ENCODE data around the gene TXNRD1. TPM values are rescaled to one million over a fixed set of nuclear protein-coding genes. Genes with fewer than 3 reads are reported as not detected.

Gene TXNRD1
- total RNA-seq, 1 donor from 2014 or later: 100 TPM

DNA sequence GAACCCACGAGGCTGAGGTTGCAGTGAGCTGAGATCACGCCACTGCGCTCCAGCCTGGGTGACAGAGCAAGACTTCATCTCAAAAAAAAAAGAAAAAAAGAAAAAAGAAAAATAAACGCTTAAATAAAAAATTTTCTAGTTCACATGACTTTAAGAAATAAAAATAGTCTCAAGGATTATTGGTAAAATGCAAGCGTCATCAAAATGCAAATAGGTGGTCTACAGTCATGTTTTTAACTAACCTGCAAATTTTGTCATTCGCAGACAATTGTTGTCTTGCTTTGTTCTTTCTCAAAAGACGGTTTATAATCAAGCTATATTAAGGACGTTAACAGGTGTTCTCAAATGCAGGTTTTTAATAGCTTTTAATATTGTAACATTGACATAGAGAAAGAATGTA, 22.4 kb downstream of the TXNRD1 start:
- DNase-seq (ENCODE audit: extremely low spot score, unreplicated experiment): no peak
- no peaks in the 10 kb centered on the region for H3K4me1 Mint-ChIP-seq (ENCODE audit: unreplicated experiment)
- H3K36me3 Mint-ChIP-seq (ENCODE audit: unreplicated experiment): peaks cover 4% of the 10 kb centered on the region
- TF ChIP-seq, protein P1, sequence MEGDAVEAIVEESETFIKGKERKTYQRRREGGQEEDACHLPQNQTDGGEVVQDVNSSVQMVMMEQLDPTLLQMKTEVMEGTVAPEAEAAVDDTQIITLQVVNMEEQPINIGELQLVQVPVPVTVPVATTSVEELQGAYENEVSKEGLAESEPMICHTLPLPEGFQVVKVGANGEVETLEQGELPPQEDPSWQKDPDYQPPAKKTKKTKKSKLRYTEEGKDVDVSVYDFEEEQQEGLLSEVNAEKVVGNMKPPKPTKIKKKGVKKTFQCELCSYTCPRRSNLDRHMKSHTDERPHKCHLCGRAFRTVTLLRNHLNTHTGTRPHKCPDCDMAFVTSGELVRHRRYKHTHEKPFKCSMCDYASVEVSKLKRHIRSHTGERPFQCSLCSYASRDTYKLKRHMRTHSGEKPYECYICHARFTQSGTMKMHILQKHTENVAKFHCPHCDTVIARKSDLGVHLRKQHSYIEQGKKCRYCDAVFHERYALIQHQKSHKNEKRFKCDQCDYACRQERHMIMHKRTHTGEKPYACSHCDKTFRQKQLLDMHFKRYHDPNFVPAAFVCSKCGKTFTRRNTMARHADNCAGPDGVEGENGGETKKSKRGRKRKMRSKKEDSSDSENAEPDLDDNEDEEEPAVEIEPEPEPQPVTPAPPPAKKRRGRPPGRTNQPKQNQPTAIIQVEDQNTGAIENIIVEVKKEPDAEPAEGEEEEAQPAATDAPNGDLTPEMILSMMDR (IDR thresholded peaks at IDR 0.05): no peak
- H3K9me3 Mint-ChIP-seq (ENCODE audit: unreplicated experiment): peaks cover 15% of the 10 kb centered on the region
- H3K27ac Mint-ChIP-seq (ENCODE audit: unreplicated experiment): no peak overlapping the region
- H3K4me3 Mint-ChIP-seq (ENCODE audit: unreplicated experiment): no peak overlapping the region
- no peaks in the 10 kb centered on the region for H3K27me3 Mint-ChIP-seq (ENCODE audit: unreplicated experiment)

DNA sequence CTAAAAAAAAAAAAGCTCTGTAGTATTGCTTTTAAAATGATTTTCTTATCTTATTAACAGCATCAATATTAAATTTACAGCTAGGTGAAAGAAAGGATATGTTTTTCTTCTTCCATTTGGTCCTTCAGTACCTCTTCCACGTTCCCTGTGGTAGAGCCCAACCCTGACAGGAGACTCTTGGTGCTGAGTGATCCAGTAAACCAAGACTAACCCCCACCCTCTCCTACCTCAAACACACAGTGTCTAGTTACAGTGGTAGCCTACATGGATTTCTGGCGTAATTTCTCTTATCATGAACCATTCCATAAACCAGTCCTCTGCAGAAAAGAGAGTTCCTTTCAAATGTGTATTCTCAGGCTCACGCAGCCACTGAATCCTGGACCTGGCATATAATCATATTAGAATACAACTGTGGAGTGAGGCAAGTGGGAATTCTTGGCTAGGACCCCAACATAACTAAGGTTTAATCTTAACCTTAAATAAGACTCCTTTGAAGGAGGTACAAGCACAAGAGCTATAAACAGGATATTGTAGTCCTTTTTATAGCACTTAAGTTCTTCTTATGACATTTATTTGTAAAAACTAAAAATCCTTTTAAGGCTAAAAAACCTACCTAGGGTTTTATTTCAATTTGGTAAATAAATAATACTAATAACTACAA, 27.1 kb downstream of the TXNRD1 start:
- H3K27ac Mint-ChIP-seq (ENCODE audit: unreplicated experiment): no peak overlapping the region

DNA sequence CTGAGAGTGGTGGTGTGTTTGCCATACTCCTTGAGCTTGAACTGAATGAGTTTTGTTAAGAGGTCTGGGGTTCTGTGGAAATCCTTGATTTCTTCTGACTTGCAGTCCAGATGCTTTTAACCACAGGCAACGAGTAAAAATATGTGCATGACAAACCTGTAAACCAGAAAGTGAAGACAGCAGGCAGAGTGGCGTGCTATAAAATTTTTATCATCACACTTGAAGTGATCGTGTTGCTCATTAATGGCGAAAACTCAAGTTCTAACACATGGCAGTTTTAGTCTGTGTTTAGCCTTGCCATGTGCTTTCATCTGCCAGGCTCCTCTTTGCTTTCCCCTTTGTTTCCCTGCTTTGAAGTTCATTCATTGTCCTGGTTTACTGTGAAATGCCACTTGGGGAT, 28.0 kb downstream of the TXNRD1 start:
- H3K27me3 Mint-ChIP-seq (ENCODE audit: unreplicated experiment): no peaks in the 10 kb centered on the region
- no peaks in the 10 kb centered on the region for H3K9me3 Mint-ChIP-seq (ENCODE audit: unreplicated experiment)
- H3K4me3 Mint-ChIP-seq (ENCODE audit: unreplicated experiment): no peak overlapping the region
- TF ChIP-seq, protein P1 (IDR thresholded peaks at IDR 0.05): no peak
- no peaks in the 10 kb centered on the region for H3K36me3 Mint-ChIP-seq (ENCODE audit: unreplicated experiment)
- no peak overlapping the region for H3K27ac Mint-ChIP-seq (ENCODE audit: unreplicated experiment)
- no peak for DNase-seq (ENCODE audit: extremely low spot score, unreplicated experiment)
- no peaks in the 10 kb centered on the region for H3K4me1 Mint-ChIP-seq (ENCODE audit: unreplicated experiment)

More for the DNA sequence above, 27.1 kb downstream of the TXNRD1 start:
- no peak for DNase-seq (ENCODE audit: extremely low spot score, unreplicated experiment)
- Mint-ChIP-seq H3K4me1 (ENCODE audit: unreplicated experiment) (no peaks in the 10 kb centered on the region), H3K36me3 (ENCODE audit: unreplicated experiment) (no peaks in the 10 kb centered on the region), H3K9me3 (ENCODE audit: unreplicated experiment) (no peaks in the 10 kb centered on the region), H3K4me3 (ENCODE audit: unreplicated experiment) (no peak overlapping the region), H3K27me3 (ENCODE audit: unreplicated experiment) (no peaks in the 10 kb centered on the region)
- TF ChIP-seq, protein P1 (IDR thresholded peaks at IDR 0.05): no peak

DNA sequence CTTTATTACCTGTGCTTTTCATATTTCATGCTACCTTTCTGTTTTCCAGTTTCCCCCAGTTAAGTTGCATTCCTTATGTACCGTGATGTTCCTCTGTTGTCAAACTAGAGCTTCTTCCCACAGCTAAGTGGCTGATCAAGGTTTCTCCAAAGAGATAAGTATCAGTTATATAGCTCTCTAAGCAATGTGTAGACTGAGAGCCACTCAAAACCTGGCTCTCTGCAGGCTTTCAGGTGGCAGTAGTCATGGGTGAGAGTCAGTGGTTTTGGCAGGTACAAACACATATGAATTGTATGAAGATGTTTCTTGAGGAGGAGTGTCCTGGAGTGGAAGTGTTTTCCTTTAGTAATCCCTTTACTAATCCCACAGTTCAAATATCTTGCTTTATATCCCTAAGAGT, 28.4 kb downstream of the TXNRD1 start:
- Mint-ChIP-seq H3K4me1 (ENCODE audit: unreplicated experiment) (no peaks in the 10 kb centered on the region), H3K27me3 (ENCODE audit: unreplicated experiment) (no peaks in the 10 kb centered on the region)
- TF ChIP-seq, protein P1 (IDR thresholded peaks at IDR 0.05): no peak

DNA sequence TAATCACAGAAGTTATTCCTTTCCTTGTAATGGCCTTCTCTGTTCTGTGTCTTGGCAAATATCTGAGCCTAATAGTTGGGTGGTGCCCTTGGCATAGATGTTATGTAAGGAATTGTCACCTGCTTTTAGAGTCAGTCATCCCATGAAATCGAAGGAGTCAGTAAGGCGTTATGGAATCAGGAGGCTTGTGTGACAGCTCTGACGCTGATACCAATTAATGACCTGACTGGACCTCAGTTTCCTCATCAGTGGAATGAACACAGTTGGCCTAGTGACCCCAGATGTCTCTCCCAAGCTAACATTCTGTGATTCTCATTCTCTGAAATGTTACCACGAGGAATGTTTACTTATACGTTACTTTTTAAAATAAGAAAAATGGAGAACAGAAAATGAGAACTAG, 32.1 kb downstream of the TXNRD1 start:
- Mint-ChIP-seq H3K9me3 (ENCODE audit: unreplicated experiment) (no peaks in the 10 kb centered on the region), H3K27me3 (ENCODE audit: unreplicated experiment) (no peaks in the 10 kb centered on the region), H3K27ac (ENCODE audit: unreplicated experiment) (no peak overlapping the region), H3K4me1 (ENCODE audit: unreplicated experiment) (no peaks in the 10 kb centered on the region), H3K36me3 (ENCODE audit: unreplicated experiment) (no peaks in the 10 kb centered on the region), H3K4me3 (ENCODE audit: unreplicated experiment) (no peak overlapping the region)
- DNase-seq (ENCODE audit: extremely low spot score, unreplicated experiment): no peak
- TF ChIP-seq, protein P1 (IDR thresholded peaks at IDR 0.05): no peak

More for the DNA sequence above, 28.4 kb downstream of the TXNRD1 start:
- H3K4me3 Mint-ChIP-seq (ENCODE audit: unreplicated experiment): no peak overlapping the region
- no peak overlapping the region for H3K27ac Mint-ChIP-seq (ENCODE audit: unreplicated experiment)
- no peak for DNase-seq (ENCODE audit: extremely low spot score, unreplicated experiment)
- no peaks in the 10 kb centered on the region for H3K36me3 Mint-ChIP-seq (ENCODE audit: unreplicated experiment)
- H3K9me3 Mint-ChIP-seq (ENCODE audit: unreplicated experiment): no peaks in the 10 kb centered on the region
